ENCODE data around the gene LCN1. TPM values are rescaled to one million over a fixed set of nuclear protein-coding genes. Genes with fewer than 3 reads are reported as not detected.

The LCN1 gene
- polyA plus RNA-seq, 4 donors, result not detected

DNA sequence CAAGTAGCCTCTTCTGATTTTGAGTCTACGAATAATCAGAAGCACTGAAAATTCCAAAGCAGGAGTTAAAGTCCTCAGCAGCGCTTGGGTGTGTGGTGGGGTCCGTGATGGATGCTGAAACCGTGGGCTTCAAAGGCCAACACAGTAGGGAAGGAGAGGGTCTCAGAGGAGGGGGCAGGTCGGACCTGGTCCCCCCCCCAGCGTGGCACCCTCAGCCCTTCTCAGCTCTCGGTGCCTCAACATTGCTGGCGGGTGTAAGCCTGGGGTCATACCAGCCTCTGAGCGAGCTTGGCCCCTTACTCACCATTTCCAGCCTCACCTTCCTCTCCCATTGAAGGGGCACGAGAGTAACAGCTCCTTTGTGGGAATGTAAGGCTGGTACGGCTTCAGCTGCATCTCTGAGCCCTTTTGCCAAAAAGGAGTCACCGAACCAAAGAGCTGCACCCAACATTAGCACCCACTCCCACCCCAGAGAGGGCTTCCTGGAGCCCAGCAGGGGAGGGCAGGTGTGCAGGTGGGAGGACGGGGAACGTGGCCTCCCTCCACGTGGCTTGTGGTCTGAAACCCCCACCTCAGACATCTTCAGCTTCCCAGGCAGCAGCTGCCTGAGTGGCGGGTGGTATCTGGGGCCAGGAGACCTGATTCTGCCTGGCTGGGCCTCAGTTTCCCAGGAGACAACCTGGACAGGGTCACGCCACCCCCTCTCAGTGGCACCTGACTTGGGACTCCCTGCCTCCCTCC is 6.7 kb upstream of the LCN1 start:
- no peak overlapping the region for H3K4me3 ChIP-seq (ENCODE audit: low read depth in 1 of 3, low read length in 3 of 3)
- H3K27me3 ChIP-seq (ENCODE audit: control insufficient read depth in 3 of 3, insufficient read depth in 3 of 3, low read length in 3 of 3), result no peaks in the 10 kb centered on the region
- no peak for DNase-seq
- WGBS, 3 donors, result 70 to 81% (median 74%) methylated on average over 16 to 17 of the region's 17 CpGs
- no peak overlapping the region for H3K27ac ChIP-seq (ENCODE audit: low read depth in 1 of 3, low read length in 2 of 3)
- peaks cover 0 to 3% of the 10 kb centered on the region in 2 donors for H3K9me3 ChIP-seq (ENCODE audit: control insufficient read depth in 2 of 2, insufficient read depth in 1 of 2, low read depth in 1 of 2, low read length in 1 of 2)
- no peaks in the 10 kb centered on the region for H3K36me3 ChIP-seq (ENCODE audit: control insufficient read depth in 3 of 3, insufficient read depth in 2 of 3, low read depth in 1 of 3, low read length in 3 of 3)
- no peak for FAIRE-seq
- no peaks in the 10 kb centered on the region for H3K4me1 ChIP-seq (ENCODE audit: control insufficient read depth in 3 of 3, insufficient read depth in 2 of 3, low read depth in 1 of 3, low read length in 2 of 3)

- WGBS, 3 donors, result 81 to 85% (median 81%) methylated on average over 30 to 31 of the region's 31 CpGs
- H3K27me3 ChIP-seq (ENCODE audit: control insufficient read depth in 3 of 3, insufficient read depth in 3 of 3, low read length in 3 of 3), result peaks cover 0 to 1% (median 0%) of the 10 kb centered on the region in 3 donors
- DNase-seq (no peak), FAIRE-seq (no peak)
- H3K4me3 ChIP-seq (ENCODE audit: low read depth in 1 of 3, low read length in 3 of 3), result no peak overlapping the region
- no peak overlapping the region for H3K27ac ChIP-seq (ENCODE audit: low read depth in 1 of 3, low read length in 2 of 3)
- H3K4me1 ChIP-seq (ENCODE audit: control insufficient read depth in 3 of 3, insufficient read depth in 2 of 3, low read depth in 1 of 3, low read length in 2 of 3), result no peaks in the 10 kb centered on the region
- no peaks in the 10 kb centered on the region for H3K9me3 ChIP-seq (ENCODE audit: control insufficient read depth in 2 of 2, insufficient read depth in 1 of 2, low read depth in 1 of 2, low read length in 1 of 2)
- H3K36me3 ChIP-seq (ENCODE audit: control insufficient read depth in 3 of 3, insufficient read depth in 2 of 3, low read depth in 1 of 3, low read length in 3 of 3), result no peaks in the 10 kb centered on the region
Observed at GRCh38 chr9:135515083-135515951, 5.9 kb upstream of the LCN1 start.

GRCh38 chr9:135516132-135516860 is 4.9 kb upstream of the LCN1 start:
- H3K4me3 ChIP-seq (ENCODE audit: low read depth in 1 of 3, low read length in 3 of 3), result no peak overlapping the region
- H3K27me3 ChIP-seq (ENCODE audit: control insufficient read depth in 3 of 3, insufficient read depth in 3 of 3, low read length in 3 of 3), result peaks cover 0 to 1% (median 0%) of the 10 kb centered on the region in 3 donors
- FAIRE-seq (no peak), DNase-seq (no peak)
- 65 to 72% (median 69%) methylated on average over 25 of the region's 25 CpGs for WGBS, 3 donors
- no peaks in the 10 kb centered on the region for H3K4me1 ChIP-seq (ENCODE audit: control insufficient read depth in 3 of 3, insufficient read depth in 2 of 3, low read depth in 1 of 3, low read length in 2 of 3)
- no peak overlapping the region for H3K27ac ChIP-seq (ENCODE audit: low read depth in 1 of 3, low read length in 2 of 3)
- H3K9me3 ChIP-seq (ENCODE audit: control insufficient read depth in 2 of 2, insufficient read depth in 1 of 2, low read depth in 1 of 2, low read length in 1 of 2), result no peaks in the 10 kb centered on the region
- H3K36me3 ChIP-seq (ENCODE audit: control insufficient read depth in 3 of 3, insufficient read depth in 2 of 3, low read depth in 1 of 3, low read length in 3 of 3), result no peaks in the 10 kb centered on the region

- H3K36me3 ChIP-seq (ENCODE audit: control insufficient read depth in 3 of 3, insufficient read depth in 2 of 3, low read depth in 1 of 3, low read length in 3 of 3), result no peaks in the 10 kb centered on the region
- H3K27me3 ChIP-seq (ENCODE audit: control insufficient read depth in 3 of 3, insufficient read depth in 3 of 3, low read length in 3 of 3), result peaks cover 0 to 1% (median 0%) of the 10 kb centered on the region in 3 donors
- no peaks in the 10 kb centered on the region for H3K4me1 ChIP-seq (ENCODE audit: control insufficient read depth in 3 of 3, insufficient read depth in 2 of 3, low read depth in 1 of 3, low read length in 2 of 3)
- DNase-seq (no peak), FAIRE-seq (no peak)
- H3K4me3 ChIP-seq (ENCODE audit: low read depth in 1 of 3, low read length in 3 of 3), result no peak overlapping the region
- WGBS, 3 donors, result 91 to 92% (median 91%) methylated on average over 24 of the region's 24 CpGs
- no peak overlapping the region for H3K27ac ChIP-seq (ENCODE audit: low read depth in 1 of 3, low read length in 2 of 3)
- H3K9me3 ChIP-seq (ENCODE audit: control insufficient read depth in 2 of 2, insufficient read depth in 1 of 2, low read depth in 1 of 2, low read length in 1 of 2), result no peaks in the 10 kb centered on the region
Observed at GRCh38 chr9:135517407-135517822, 3.8 kb upstream of the LCN1 start.

DNA sequence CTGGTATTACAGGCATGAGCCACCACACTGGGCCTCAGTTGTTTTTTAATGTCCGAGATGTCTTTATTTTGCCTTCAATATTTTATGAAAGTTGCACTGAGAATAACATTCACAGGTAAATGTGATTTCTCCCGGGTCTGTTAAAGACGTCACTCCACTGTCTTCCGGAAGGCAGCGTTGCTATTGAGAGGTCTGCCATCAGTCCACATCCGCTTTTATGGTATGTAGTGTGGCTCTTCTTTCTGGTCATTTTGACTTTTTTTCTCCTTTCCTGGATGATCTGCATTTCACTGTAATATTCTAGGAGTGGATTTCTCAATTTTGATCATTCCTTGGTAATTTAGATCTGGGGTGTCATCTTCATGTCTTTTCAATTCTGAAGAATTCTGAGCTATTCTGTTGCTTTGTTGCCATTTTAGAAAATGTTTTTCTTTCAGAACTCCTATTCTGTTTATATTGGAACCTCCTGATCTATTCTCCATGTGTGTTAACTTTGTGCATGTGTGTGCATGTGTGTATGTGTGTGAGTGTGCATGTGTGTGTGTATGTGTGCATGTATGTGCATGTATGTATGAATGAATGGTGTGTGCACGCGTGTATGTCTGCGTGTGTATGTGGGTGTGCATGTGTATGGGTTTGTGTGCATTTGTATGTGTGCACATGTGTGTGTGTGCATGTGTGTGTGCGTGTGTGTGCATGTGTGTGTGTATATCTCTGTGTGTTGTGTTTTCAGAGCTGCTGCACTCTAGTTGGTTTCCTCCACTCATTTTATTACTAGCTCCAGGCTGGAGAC is 1.9 kb upstream of the LCN1 start:
- no peaks in the 10 kb centered on the region for H3K4me1 ChIP-seq (ENCODE audit: control insufficient read depth in 3 of 3, insufficient read depth in 2 of 3, low read depth in 1 of 3, low read length in 2 of 3)
- no peak overlapping the region for H3K27ac ChIP-seq (ENCODE audit: low read depth in 1 of 3, low read length in 2 of 3)
- FAIRE-seq (no peak), DNase-seq (no peak)
- no peaks in the 10 kb centered on the region for H3K9me3 ChIP-seq (ENCODE audit: control insufficient read depth in 2 of 2, insufficient read depth in 1 of 2, low read depth in 1 of 2, low read length in 1 of 2)
- peaks cover 0 to 1% (median 0%) of the 10 kb centered on the region in 3 donors for H3K27me3 ChIP-seq (ENCODE audit: control insufficient read depth in 3 of 3, insufficient read depth in 3 of 3, low read length in 3 of 3)
- no peaks in the 10 kb centered on the region for H3K36me3 ChIP-seq (ENCODE audit: control insufficient read depth in 3 of 3, insufficient read depth in 2 of 3, low read depth in 1 of 3, low read length in 3 of 3)
- 89 to 90% (median 90%) methylated on average over 10 of the region's 10 CpGs for WGBS, 3 donors
- no peak overlapping the region for H3K4me3 ChIP-seq (ENCODE audit: low read depth in 1 of 3, low read length in 3 of 3)

- H3K9me3 ChIP-seq (ENCODE audit: control insufficient read depth in 2 of 2, insufficient read depth in 1 of 2, low read depth in 1 of 2, low read length in 1 of 2), result no peaks in the 10 kb centered on the region
- H3K4me3 ChIP-seq (ENCODE audit: low read depth in 1 of 3, low read length in 3 of 3), result no peak overlapping the region
- WGBS, 3 donors, result 77 to 85% (median 80%) methylated on average over 8 to 11 of the region's 11 CpGs
- peaks cover 0 to 1% (median 0%) of the 10 kb centered on the region in 3 donors for H3K27me3 ChIP-seq (ENCODE audit: control insufficient read depth in 3 of 3, insufficient read depth in 3 of 3, low read length in 3 of 3)
- no peak overlapping the region for H3K27ac ChIP-seq (ENCODE audit: low read depth in 1 of 3, low read length in 2 of 3)
- no peaks in the 10 kb centered on the region for H3K4me1 ChIP-seq (ENCODE audit: control insufficient read depth in 3 of 3, insufficient read depth in 2 of 3, low read depth in 1 of 3, low read length in 2 of 3)
- H3K36me3 ChIP-seq (ENCODE audit: control insufficient read depth in 3 of 3, insufficient read depth in 2 of 3, low read depth in 1 of 3, low read length in 3 of 3), result no peaks in the 10 kb centered on the region
- DNase-seq, result no peak
- FAIRE-seq, result no peak
Observed at GRCh38 chr9:135521608-135522095, 412 bp downstream of the LCN1 start.

DNA sequence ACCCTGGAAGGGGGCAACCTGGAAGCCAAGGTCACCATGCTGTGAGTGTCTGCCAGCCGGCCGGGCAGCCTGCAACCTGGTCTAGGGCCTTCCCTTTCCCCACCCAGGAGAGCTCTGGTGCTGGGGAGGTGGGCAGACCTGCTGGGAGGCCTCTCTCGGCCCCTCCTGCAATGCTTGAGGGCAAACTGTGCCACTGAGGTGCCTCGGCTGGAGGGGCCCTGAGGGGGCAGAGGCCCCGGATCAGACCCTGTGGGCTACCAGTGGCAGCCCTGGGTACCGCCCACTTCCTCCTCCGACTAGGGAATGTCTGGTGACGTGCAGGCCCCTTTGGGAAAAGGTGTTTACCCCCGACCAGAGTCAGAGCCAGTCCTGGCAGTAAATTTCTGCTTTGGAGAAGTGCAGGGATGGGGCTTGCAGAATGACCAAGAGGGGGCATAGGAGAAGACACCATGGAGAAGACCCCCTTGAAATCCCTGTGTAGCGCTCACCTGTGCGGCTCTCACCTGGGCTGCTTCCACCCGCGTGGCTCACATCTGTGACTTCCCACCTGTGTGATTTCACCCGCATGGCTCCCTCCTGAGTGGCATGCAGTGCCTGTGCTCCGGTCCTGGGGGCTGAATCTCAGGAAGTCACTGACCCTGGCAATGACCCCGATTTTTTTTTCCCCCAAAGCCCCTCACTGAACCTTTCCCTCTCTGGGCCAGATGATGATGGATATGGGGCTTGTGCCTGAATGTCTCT is 1.1 kb downstream of the LCN1 start:
- Histone ChIP-seq H3K4me3 (ENCODE audit: low read depth in 1 of 3, low read length in 3 of 3) (no peak overlapping the region), H3K4me1 (ENCODE audit: control insufficient read depth in 3 of 3, insufficient read depth in 2 of 3, low read depth in 1 of 3, low read length in 2 of 3) (no peaks in the 10 kb centered on the region), H3K9me3 (ENCODE audit: control insufficient read depth in 2 of 2, insufficient read depth in 1 of 2, low read depth in 1 of 2, low read length in 1 of 2) (no peaks in the 10 kb centered on the region), H3K27me3 (ENCODE audit: control insufficient read depth in 3 of 3, insufficient read depth in 3 of 3, low read length in 3 of 3) (peaks cover 0 to 1% (median 0%) of the 10 kb centered on the region in 3 donors), H3K27ac (ENCODE audit: low read depth in 1 of 3, low read length in 2 of 3) (no peak overlapping the region), H3K36me3 (ENCODE audit: control insufficient read depth in 3 of 3, insufficient read depth in 2 of 3, low read depth in 1 of 3, low read length in 3 of 3) (no peaks in the 10 kb centered on the region)
- WGBS, 3 donors, result 60 to 69% (median 62%) methylated on average over 16 of the region's 16 CpGs
- DNase-seq (no peak), FAIRE-seq (no peak)

Measured in small intestine (tissue), 7 donors.